ENCODE measurements around the gene TRIM43. TPM values are rescaled to one million over a fixed set of nuclear protein-coding genes. Genes with fewer than 3 reads are reported as not detected.
"Not testable (repeated sequence)": the region's sequence is repeated elsewhere in the genome, so short reads cannot be mapped to it uniquely, and the experiment has no call there.

Gene TRIM43
- polyA plus RNA-seq, 1 experiment: not detected

GRCh38 chr2:95574506-95574905 is 17.3 kb upstream of the TRIM43 start:
- no peak for TF ChIP-seq CTCF (IDR thresholded peaks at IDR 0.05; ENCODE audit: low read depth, low read length)

GRCh38 chr2:95575857-95576256 is 15.9 kb upstream of the TRIM43 start:
- H3K4me3 ChIP-seq (ENCODE audit: low read depth, low read length): no peak overlapping the region
- no peak overlapping the region for H3K27ac ChIP-seq (ENCODE audit: low read depth, low read length)
- no peaks in the 10 kb centered on the region for H3K9me3 ChIP-seq (ENCODE audit: control insufficient read depth, insufficient read depth, low read length)
- no peak for DNase-seq (ENCODE audit: low read depth, low spot score)
- POLR2A ChIA-PET: no interaction called here
- no peak for TF ChIP-seq CTCF (IDR thresholded peaks at IDR 0.05; ENCODE audit: low read depth, low read length)
- CTCF ChIA-PET: no interaction called here
- no peaks in the 10 kb centered on the region for H3K27me3 ChIP-seq (ENCODE audit: control insufficient read depth, insufficient read depth, low read length)

More at GRCh38 chr2:95574506-95574905, 17.3 kb upstream of the TRIM43 start:
- Histone ChIP-seq H3K4me3 (ENCODE audit: low read depth, low read length) (no peak overlapping the region), H3K27ac (ENCODE audit: low read depth, low read length) (no peak overlapping the region), H3K27me3 (ENCODE audit: control insufficient read depth, insufficient read depth, low read length) (no peaks in the 10 kb centered on the region), H3K9me3 (ENCODE audit: control insufficient read depth, insufficient read depth, low read length) (no peaks in the 10 kb centered on the region)
- no peak for DNase-seq (ENCODE audit: low read depth, low spot score)
- ChIA-PET POLR2A (no interaction called here), CTCF (no interaction called here)

- ChIA-PET CTCF (no interaction called here), POLR2A (no interaction called here)
- DNase-seq (ENCODE audit: low read depth, low spot score): no peak
- H3K9me3 ChIP-seq (ENCODE audit: control insufficient read depth, insufficient read depth, low read length): no peaks in the 10 kb centered on the region
- H3K27ac ChIP-seq (ENCODE audit: low read depth, low read length): no peak overlapping the region
- H3K27me3 ChIP-seq (ENCODE audit: control insufficient read depth, insufficient read depth, low read length): no peaks in the 10 kb centered on the region
- TF ChIP-seq CTCF (IDR thresholded peaks at IDR 0.05; ENCODE audit: low read depth, low read length): no peak
- no peak overlapping the region for H3K4me3 ChIP-seq (ENCODE audit: low read depth, low read length)
Measured at GRCh38 chr2:95578539-95578938, 13.3 kb upstream of the TRIM43 start.

GRCh38 chr2:95583545-95583944 is 8.3 kb upstream of the TRIM43 start:
- CTCF ChIA-PET; H3K9me3 ChIP-seq (ENCODE audit: control insufficient read depth, insufficient read depth, low read length); H3K27ac ChIP-seq (ENCODE audit: low read depth, low read length); POLR2A ChIA-PET; DNase-seq (ENCODE audit: low read depth, low spot score); H3K4me3 ChIP-seq (ENCODE audit: low read depth, low read length); H3K27me3 ChIP-seq (ENCODE audit: control insufficient read depth, insufficient read depth, low read length): not testable (repeated sequence)

- CTCF ChIA-PET; H3K27ac ChIP-seq (ENCODE audit: low read depth, low read length); H3K27me3 ChIP-seq (ENCODE audit: control insufficient read depth, insufficient read depth, low read length); POLR2A ChIA-PET; DNase-seq (ENCODE audit: low read depth, low spot score); H3K9me3 ChIP-seq (ENCODE audit: control insufficient read depth, insufficient read depth, low read length); H3K4me3 ChIP-seq (ENCODE audit: low read depth, low read length): not testable (repeated sequence)
Measured at GRCh38 chr2:95584321-95584720, 7.5 kb upstream of the TRIM43 start.

GRCh38 chr2:95589777-95590536 is 1.8 kb upstream of the TRIM43 start:
- POLR2A ChIA-PET; H3K4me3 ChIP-seq (ENCODE audit: low read depth, low read length); H3K27me3 ChIP-seq (ENCODE audit: control insufficient read depth, insufficient read depth, low read length); H3K9me3 ChIP-seq (ENCODE audit: control insufficient read depth, insufficient read depth, low read length); H3K27ac ChIP-seq (ENCODE audit: low read depth, low read length); DNase-seq (ENCODE audit: low read depth, low spot score); CTCF ChIA-PET: not testable (repeated sequence)

GRCh38 chr2:95592973-95593372 is 1.2 kb downstream of the TRIM43 start:
- CTCF ChIA-PET; H3K27me3 ChIP-seq (ENCODE audit: control insufficient read depth, insufficient read depth, low read length); DNase-seq (ENCODE audit: low read depth, low spot score); H3K4me3 ChIP-seq (ENCODE audit: low read depth, low read length); POLR2A ChIA-PET; H3K9me3 ChIP-seq (ENCODE audit: control insufficient read depth, insufficient read depth, low read length); H3K27ac ChIP-seq (ENCODE audit: low read depth, low read length): not testable (repeated sequence)

- DNase-seq (ENCODE audit: low read depth, low spot score); H3K9me3 ChIP-seq (ENCODE audit: control insufficient read depth, insufficient read depth, low read length); CTCF ChIA-PET; H3K27ac ChIP-seq (ENCODE audit: low read depth, low read length); H3K4me3 ChIP-seq (ENCODE audit: low read depth, low read length); H3K27me3 ChIP-seq (ENCODE audit: control insufficient read depth, insufficient read depth, low read length); POLR2A ChIA-PET: not testable (repeated sequence)
Measured at GRCh38 chr2:95595012-95595411, 3.2 kb downstream of the TRIM43 start.

- POLR2A ChIA-PET; H3K4me3 ChIP-seq (ENCODE audit: low read depth, low read length); H3K27ac ChIP-seq (ENCODE audit: low read depth, low read length); DNase-seq (ENCODE audit: low read depth, low spot score); H3K9me3 ChIP-seq (ENCODE audit: control insufficient read depth, insufficient read depth, low read length); CTCF ChIA-PET; H3K27me3 ChIP-seq (ENCODE audit: control insufficient read depth, insufficient read depth, low read length): not testable (repeated sequence)
Measured at GRCh38 chr2:95601301-95601700, 9.5 kb downstream of the TRIM43 start.

- POLR2A ChIA-PET; CTCF ChIA-PET; H3K27me3 ChIP-seq (ENCODE audit: control insufficient read depth, insufficient read depth, low read length); H3K27ac ChIP-seq (ENCODE audit: low read depth, low read length); H3K4me3 ChIP-seq (ENCODE audit: low read depth, low read length); DNase-seq (ENCODE audit: low read depth, low spot score); H3K9me3 ChIP-seq (ENCODE audit: control insufficient read depth, insufficient read depth, low read length): not testable (repeated sequence)
Measured at GRCh38 chr2:95602146-95602545, 10.3 kb downstream of the TRIM43 start.

Measured in AG04450 (cell line).